Activated T-cell treated with anti-CD3 and anti-CD28 coated beads, Interleukin-2, amount 50 U/mL, for 24 hours (primary cell): ENCODE results near the gene INTS11.
A peak's percentile ranks its signal among the peaks of the same experiment; 100 is the strongest.

Source experiments
- DNase-seq: peaks from one replicate; pipeline ENCODE4 v3.0.0-alpha.2; 2020
- H3K27ac Mint-ChIP-seq: 2 replicates; pipeline ENCODE4 v1.8.0; 2020; ENCODE audit warnings: mild to moderate bottlenecking, mixed read lengths
- H3K27me3 Mint-ChIP-seq: 2 replicates; pipeline ENCODE4 v1.8.0; 2020; ENCODE audit warnings: mixed read lengths
- H3K36me3 Mint-ChIP-seq: 2 replicates; pipeline ENCODE4 v1.8.0; 2020; ENCODE audit warnings: low read depth, mixed read lengths
- H3K4me1 Mint-ChIP-seq: 2 replicates; pipeline ENCODE4 v1.8.0; 2020; ENCODE audit warnings: low read depth, mixed read lengths
- H3K4me3 Mint-ChIP-seq: 2 replicates; pipeline ENCODE4 v1.8.0; 2020; ENCODE audit warnings: mild to moderate bottlenecking, moderate library complexity, mixed read lengths
- H3K9me3 Mint-ChIP-seq: 2 replicates; pipeline ENCODE4 v1.8.0; 2020; ENCODE audit warnings: mixed read lengths

INTS11 gene

GRCh38 chr1:1278620-1279019 lies 45.8 kb downstream of the INTS11 start:
- Mint-ChIP-seq H3K4me1 (peaks cover 13% of the 10 kb centered on the region), H3K27ac (no peak overlapping the region), H3K27me3 (no peaks in the 10 kb centered on the region), H3K4me3 (no peak overlapping the region), H3K9me3 (no peaks in the 10 kb centered on the region), H3K36me3 (no peaks in the 10 kb centered on the region)
- DNase-seq = no peak

GRCh38 chr1:1275836-1276235 lies 48.6 kb downstream of the INTS11 start:
- Mint-ChIP-seq H3K27ac (peak overlapping the region; percentile 11), H3K4me3 (peak overlapping the region; percentile 6), H3K27me3 (no peaks in the 10 kb centered on the region), H3K36me3 (peaks cover 23% of the 10 kb centered on the region), H3K9me3 (no peaks in the 10 kb centered on the region), H3K4me1 (peaks cover 28% of the 10 kb centered on the region)
- DNase-seq = no peak

- DNase-seq = no peak
- no peaks in the 10 kb centered on the region for H3K27me3 Mint-ChIP-seq
- H3K27ac Mint-ChIP-seq = peak overlapping the region; percentile 72
- peak overlapping the region; percentile 74 for H3K4me3 Mint-ChIP-seq
- peaks cover 31% of the 10 kb centered on the region for H3K36me3 Mint-ChIP-seq
- peaks cover 36% of the 10 kb centered on the region for H3K4me1 Mint-ChIP-seq
- H3K9me3 Mint-ChIP-seq = no peaks in the 10 kb centered on the region
Measured at GRCh38 chr1:1274931-1275431, 49.5 kb downstream of the INTS11 start.

- H3K27ac Mint-ChIP-seq = peak overlapping the region; percentile 72
Measured at GRCh38 chr1:1274299-1274930, 50.0 kb downstream of the INTS11 start.

GRCh38 chr1:1273512-1274298 lies 50.8 kb downstream of the INTS11 start, which contains the start of gene UBE2J2:
TSS of gene UBE2J2 (minus strand) at chr1:1273854. CDS start at chr1:1267992, 5,862 bp downstream.
- Mint-ChIP-seq H3K4me1 (peaks cover 41% of the 10 kb centered on the region), H3K36me3 (peaks cover 39% of the 10 kb centered on the region), H3K9me3 (no peaks in the 10 kb centered on the region), H3K27me3 (no peaks in the 10 kb centered on the region), H3K27ac (peak within 1 kb of the TSS; percentile 94), H3K4me3 (peak within 1 kb of the TSS; percentile 91)
- peak; percentile 95 for DNase-seq

More at GRCh38 chr1:1274299-1274930, 50.0 kb downstream of the INTS11 start:
- H3K36me3 Mint-ChIP-seq = peaks cover 37% of the 10 kb centered on the region
- DNase-seq = no peak
- H3K27me3 Mint-ChIP-seq = no peaks in the 10 kb centered on the region
- H3K4me3 Mint-ChIP-seq = peak overlapping the region; percentile 74
- H3K9me3 Mint-ChIP-seq = no peaks in the 10 kb centered on the region
- peaks cover 41% of the 10 kb centered on the region for H3K4me1 Mint-ChIP-seq

GRCh38 chr1:1273209-1273511 lies 51.3 kb downstream of the INTS11 start:
- DNase-seq = no peak
- H3K4me3 Mint-ChIP-seq = peak overlapping the region; percentile 91
- H3K27me3 Mint-ChIP-seq = no peaks in the 10 kb centered on the region
- peak overlapping the region; percentile 94 for H3K27ac Mint-ChIP-seq
- H3K36me3 Mint-ChIP-seq = peaks cover 44% of the 10 kb centered on the region
- peaks cover 41% of the 10 kb centered on the region for H3K4me1 Mint-ChIP-seq
- H3K9me3 Mint-ChIP-seq = no peaks in the 10 kb centered on the region

DNA sequence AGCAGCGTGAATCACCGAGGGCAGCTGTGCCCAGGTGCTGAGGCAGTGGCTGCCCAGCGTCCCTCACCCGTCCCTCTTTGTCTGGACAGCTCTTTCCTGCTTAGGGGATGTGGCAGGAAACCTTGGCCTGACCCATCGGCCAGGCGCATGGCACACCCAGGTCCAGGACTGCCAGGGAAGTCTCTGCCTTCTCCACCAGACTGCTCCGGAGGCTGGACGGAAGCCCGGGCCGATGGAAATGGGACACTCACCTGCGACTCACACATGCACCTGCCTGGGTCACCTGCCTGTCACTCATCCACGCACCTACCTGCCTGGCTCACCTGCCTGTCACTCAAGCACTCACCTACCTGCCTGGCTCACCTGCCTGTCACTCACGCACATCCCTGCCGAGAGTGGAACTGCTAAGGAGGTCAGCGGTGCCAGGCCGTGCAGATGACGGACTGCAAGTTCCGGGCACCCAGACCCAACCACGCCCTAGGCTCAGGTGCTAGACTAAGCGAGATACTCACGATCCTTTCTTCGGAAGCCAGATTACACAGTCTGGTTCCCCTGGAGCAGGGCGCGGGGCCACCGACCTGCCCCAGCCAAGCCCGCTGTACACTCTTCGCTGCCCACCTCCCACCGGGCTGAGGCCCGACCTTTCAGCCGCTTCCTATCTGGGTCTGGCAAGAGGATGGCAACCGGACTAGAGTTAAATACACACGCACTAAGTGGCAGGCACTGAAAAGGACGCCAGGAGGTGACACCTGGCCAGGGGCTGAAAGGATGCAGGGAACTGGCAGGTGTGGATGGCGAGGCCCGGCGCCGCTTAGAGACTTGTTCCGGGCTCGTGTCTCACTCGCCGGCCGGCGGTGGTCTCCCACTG lies 51.9 kb downstream of the INTS11 start:
- H3K27me3 Mint-ChIP-seq = no peaks in the 10 kb centered on the region
- H3K4me3 Mint-ChIP-seq = peak overlapping the region; percentile 91
- peak overlapping the region; percentile 94 for H3K27ac Mint-ChIP-seq
- no peaks in the 10 kb centered on the region for H3K9me3 Mint-ChIP-seq
- no peak for DNase-seq
- peaks cover 48% of the 10 kb centered on the region for H3K36me3 Mint-ChIP-seq
- peaks cover 41% of the 10 kb centered on the region for H3K4me1 Mint-ChIP-seq

DNA sequence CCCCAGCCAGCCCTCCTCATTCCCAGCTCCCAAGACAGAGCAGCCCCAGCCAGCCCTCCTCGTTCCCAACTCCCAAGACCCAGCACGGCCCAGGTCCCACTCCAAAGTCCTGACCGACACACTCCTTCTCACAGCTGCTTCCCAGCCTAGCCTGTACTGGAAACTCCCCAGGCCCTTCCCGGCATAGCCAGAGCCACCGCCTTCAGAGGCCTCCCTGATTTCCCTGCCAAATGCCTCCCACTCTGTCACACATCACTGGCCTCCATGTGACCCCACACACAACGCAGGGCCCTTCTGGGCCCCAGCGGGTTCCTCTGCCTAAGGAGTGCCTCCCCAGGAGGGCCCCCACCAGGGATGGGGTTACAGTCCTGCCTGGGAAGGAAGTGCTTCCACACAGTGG lies 53.6 kb downstream of the INTS11 start:
- H3K4me3 Mint-ChIP-seq = peak overlapping the region; percentile 91
- peak overlapping the region; percentile 86 for H3K27ac Mint-ChIP-seq
- peaks cover 45% of the 10 kb centered on the region for H3K4me1 Mint-ChIP-seq
- no peaks in the 10 kb centered on the region for H3K27me3 Mint-ChIP-seq
- no peak for DNase-seq
- H3K36me3 Mint-ChIP-seq = peaks cover 61% of the 10 kb centered on the region
- no peaks in the 10 kb centered on the region for H3K9me3 Mint-ChIP-seq

GRCh38 chr1:1268284-1268682 lies 56.2 kb downstream of the INTS11 start:
- H3K27me3 Mint-ChIP-seq = no peaks in the 10 kb centered on the region
- H3K4me3 Mint-ChIP-seq = no peak overlapping the region
- H3K36me3 Mint-ChIP-seq = peaks cover 86% of the 10 kb centered on the region
- no peaks in the 10 kb centered on the region for H3K9me3 Mint-ChIP-seq
- H3K27ac Mint-ChIP-seq = peak overlapping the region; percentile 50
- DNase-seq = no peak
- H3K4me1 Mint-ChIP-seq = peaks cover 39% of the 10 kb centered on the region

DNA sequence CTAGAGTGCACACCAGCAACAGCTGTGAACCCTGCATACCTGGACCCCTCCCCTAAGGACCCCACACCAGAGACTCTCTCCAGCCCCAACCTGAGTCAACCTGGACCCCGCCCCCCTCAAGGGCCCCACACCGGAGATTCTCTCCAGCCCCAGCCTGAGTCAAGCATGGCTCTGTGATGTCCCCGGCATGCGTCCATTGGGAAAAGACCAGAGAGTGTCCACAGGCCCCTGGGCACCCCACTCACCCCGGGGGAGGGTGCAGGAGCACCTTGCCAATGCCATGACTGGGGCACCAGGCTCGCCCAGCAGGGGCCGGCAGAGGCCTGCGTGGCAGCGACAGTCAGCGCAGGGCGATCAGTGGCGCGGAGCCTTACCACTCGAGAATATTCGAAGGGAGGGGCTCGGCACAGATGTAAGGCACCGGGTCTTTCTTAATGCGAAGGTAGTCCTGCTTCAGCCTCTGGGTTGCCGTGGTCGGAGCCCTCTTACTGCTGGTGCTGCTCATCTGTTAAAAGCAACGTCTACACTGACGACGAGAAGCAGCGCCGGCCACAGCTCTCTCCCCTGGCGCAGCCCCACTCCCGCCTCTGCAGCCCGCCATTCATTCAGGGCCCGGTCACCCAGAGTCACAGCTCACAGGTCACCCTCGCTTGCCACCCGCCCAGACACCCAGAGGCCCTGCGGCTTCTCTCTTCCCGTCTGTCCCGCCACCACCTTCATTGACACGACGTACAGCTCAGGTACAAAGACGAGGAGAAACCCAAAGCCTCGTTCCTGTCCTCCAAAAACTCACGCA lies 56.8 kb downstream of the INTS11 start:
- Mint-ChIP-seq H3K27me3 (no peaks in the 10 kb centered on the region), H3K4me1 (peaks cover 40% of the 10 kb centered on the region), H3K9me3 (no peaks in the 10 kb centered on the region), H3K4me3 (no peak overlapping the region), H3K27ac (peak overlapping the region; percentile 67), H3K36me3 (peaks cover 86% of the 10 kb centered on the region)
- no peak for DNase-seq

- Mint-ChIP-seq H3K27ac (peak overlapping the region; percentile 26), H3K36me3 (peaks cover 88% of the 10 kb centered on the region), H3K9me3 (no peaks in the 10 kb centered on the region), H3K27me3 (no peaks in the 10 kb centered on the region), H3K4me3 (no peak overlapping the region), H3K4me1 (peaks cover 26% of the 10 kb centered on the region)
- no peak for DNase-seq
Measured at GRCh38 chr1:1264868-1265272, 59.6 kb downstream of the INTS11 start.

GRCh38 chr1:1264026-1264425 lies 60.4 kb downstream of the INTS11 start:
- DNase-seq = no peak
- H3K9me3 Mint-ChIP-seq = no peaks in the 10 kb centered on the region
- no peak overlapping the region for H3K27ac Mint-ChIP-seq
- H3K27me3 Mint-ChIP-seq = no peaks in the 10 kb centered on the region
- peaks cover 92% of the 10 kb centered on the region for H3K36me3 Mint-ChIP-seq
- H3K4me3 Mint-ChIP-seq = no peak overlapping the region
- H3K4me1 Mint-ChIP-seq = peaks cover 27% of the 10 kb centered on the region

DNA sequence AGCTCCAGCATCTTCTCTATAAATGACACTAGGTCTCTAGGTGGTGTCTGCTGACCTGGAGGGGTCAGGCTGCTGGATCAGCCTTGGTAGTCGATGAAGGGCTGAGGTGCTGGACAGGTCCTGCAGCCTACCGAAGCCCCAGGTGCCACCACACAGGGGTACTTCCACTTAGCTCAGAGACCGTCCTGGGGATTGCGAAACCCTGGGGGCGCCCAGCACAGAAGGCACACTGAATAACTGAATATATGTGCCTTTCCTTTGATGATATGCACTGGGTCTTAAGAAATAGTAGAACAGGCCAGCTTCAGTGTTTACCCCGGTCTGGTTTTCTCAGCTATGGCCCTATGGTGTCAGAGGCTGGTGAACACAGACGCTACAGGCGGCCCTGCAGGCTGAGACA lies 61.7 kb downstream of the INTS11 start:
- Mint-ChIP-seq H3K4me1 (peaks cover 27% of the 10 kb centered on the region), H3K9me3 (no peaks in the 10 kb centered on the region), H3K27ac (no peak overlapping the region), H3K36me3 (peaks cover 90% of the 10 kb centered on the region), H3K4me3 (no peak overlapping the region), H3K27me3 (no peaks in the 10 kb centered on the region)
- no peak for DNase-seq

DNA sequence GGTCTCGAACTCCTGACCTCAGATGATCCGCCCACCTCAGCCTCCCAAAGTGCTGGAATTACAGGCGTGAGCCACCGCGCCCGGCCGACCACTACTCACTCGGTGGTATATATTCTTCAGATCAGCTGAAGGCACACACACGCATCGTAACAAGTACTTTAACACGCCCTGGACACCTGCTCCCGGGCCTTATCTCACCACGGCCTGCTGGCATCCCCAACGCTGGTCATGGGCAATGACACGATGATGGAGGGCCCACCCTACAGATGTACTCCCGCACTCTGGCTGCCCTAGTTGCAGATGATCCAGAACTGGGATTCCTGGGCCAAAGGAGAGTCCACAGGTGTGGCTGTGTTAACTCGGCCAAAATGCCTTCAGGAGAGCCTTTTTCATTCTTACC lies 62.4 kb downstream of the INTS11 start:
- no peak for DNase-seq
- H3K9me3 Mint-ChIP-seq = no peaks in the 10 kb centered on the region
- H3K27ac Mint-ChIP-seq = no peak overlapping the region
- peaks cover 25% of the 10 kb centered on the region for H3K4me1 Mint-ChIP-seq
- H3K27me3 Mint-ChIP-seq = no peaks in the 10 kb centered on the region
- H3K4me3 Mint-ChIP-seq = no peak overlapping the region
- peaks cover 91% of the 10 kb centered on the region for H3K36me3 Mint-ChIP-seq
